Lower leg skin (tissue), 3 donors: ENCODE data around the gene SMAD6.

Experiments
- POLR2A ChIP-seq, 2 donors: fragments of 450-650 bp; IDR thresholded peaks; one replicate each; pipeline ENCODE4 v1.6.1; 2016 to 2017; ENCODE audit warnings: antibody characterized with exemption in 2 of 2, mild to moderate bottlenecking in 1 of 2, moderate library complexity in 1 of 2
- TF ChIP-seq, protein P1 (sequence below), 3 donors: fragments of 450-650 bp; IDR thresholded peaks; one replicate each; pipeline ENCODE4 v1.5.1; 2016; ENCODE audit warnings: antibody characterized with exemption in 3 of 3, mild to moderate bottlenecking in 3 of 3, moderate library complexity in 2 of 3

DNA sequence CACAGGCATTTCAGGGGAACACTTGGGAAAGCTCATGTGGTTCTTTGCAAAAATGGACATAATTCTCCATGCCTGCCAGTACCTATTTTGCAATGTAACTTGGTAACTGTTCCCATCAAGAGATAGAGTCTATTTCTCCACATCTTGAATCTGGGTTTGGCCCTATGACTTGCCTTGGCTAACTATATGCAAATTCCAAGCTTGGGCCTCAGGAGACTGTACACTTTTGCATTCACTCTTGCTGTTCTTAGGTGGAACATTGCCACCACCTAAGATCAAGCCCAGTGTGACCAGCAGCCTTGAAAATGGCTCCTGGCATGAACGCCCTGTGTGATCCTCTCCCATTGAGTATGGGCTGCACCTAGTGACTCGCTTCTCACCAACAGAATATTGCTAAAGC, 19.8 kb upstream of the SMAD6 start:
- TF ChIP-seq, protein P1, sequence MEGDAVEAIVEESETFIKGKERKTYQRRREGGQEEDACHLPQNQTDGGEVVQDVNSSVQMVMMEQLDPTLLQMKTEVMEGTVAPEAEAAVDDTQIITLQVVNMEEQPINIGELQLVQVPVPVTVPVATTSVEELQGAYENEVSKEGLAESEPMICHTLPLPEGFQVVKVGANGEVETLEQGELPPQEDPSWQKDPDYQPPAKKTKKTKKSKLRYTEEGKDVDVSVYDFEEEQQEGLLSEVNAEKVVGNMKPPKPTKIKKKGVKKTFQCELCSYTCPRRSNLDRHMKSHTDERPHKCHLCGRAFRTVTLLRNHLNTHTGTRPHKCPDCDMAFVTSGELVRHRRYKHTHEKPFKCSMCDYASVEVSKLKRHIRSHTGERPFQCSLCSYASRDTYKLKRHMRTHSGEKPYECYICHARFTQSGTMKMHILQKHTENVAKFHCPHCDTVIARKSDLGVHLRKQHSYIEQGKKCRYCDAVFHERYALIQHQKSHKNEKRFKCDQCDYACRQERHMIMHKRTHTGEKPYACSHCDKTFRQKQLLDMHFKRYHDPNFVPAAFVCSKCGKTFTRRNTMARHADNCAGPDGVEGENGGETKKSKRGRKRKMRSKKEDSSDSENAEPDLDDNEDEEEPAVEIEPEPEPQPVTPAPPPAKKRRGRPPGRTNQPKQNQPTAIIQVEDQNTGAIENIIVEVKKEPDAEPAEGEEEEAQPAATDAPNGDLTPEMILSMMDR (IDR thresholded peaks at IDR 0.05): no peak
- no peak for TF ChIP-seq POLR2A (IDR thresholded peaks at IDR 0.05)
